Colonic mucosa (tissue), 4 donors: Measurements from ENCODE around the gene ATP10A. TPM values are rescaled to one million over a fixed set of nuclear protein-coding genes. Genes with fewer than 3 reads are reported as not detected.

Experiments
- DNase-seq: peaks from one replicate; pipeline ENCODE4 v3.0.0-alpha.2; 2020
- H3K27ac ChIP-seq: fragments of 200-600 bp; one replicate; pipeline ENCODE4 v1.8.0; 2021
- H3K27me3 ChIP-seq: fragments of 200-600 bp; one replicate; pipeline ENCODE4 v1.8.0; 2021
- H3K36me3 ChIP-seq: fragments of 200-600 bp; one replicate; pipeline ENCODE4 v1.8.0; 2021
- H3K4me1 ChIP-seq: fragments of 200-600 bp; one replicate; pipeline ENCODE4 v1.8.0; 2021; ENCODE audit warnings: mild to moderate bottlenecking
- H3K4me3 ChIP-seq: fragments of 200-600 bp; one replicate; pipeline ENCODE4 v1.8.0; 2021
- H3K9ac ChIP-seq, 2 donors: one replicate each; pipeline ENCODE4 v1.7.0; 2013; ENCODE audit warnings: control low read depth in 2 of 2, low read depth in 2 of 2, low read length in 2 of 2
- H3K9me3 ChIP-seq: fragments of 200-600 bp; one replicate; pipeline ENCODE4 v1.8.0; 2021
- CTCF ChIP-seq: fragments of 200-600 bp; IDR thresholded peaks from one replicate; pipeline ENCODE4 v1.8.0; 2022; ENCODE audit warnings: antibody characterized with exemption, mild to moderate bottlenecking
- intact Hi-C: fragments of 100-400 bp; cut with DNase I; formaldehyde crosslinking; loops from one replicate; pipeline ENCODE4 v1.14.1; 2022
- total RNA-seq, 2 donors: library from RNA; stranded (reverse); fragmentation: NEBNext Ultra II Directional in 1 of 2; extraction: Animal tissue kit (Norgen Biotek cat#: 25700) in 1 of 2; gene quantifications; one replicate each; pipeline ENCODE4 v1.2.1, GENCODE V29; 2021
- donor health status: healthy.
- donor health status: DM: no; HTN: no; CAD: no.
- donor health status: DM: no; HTN: no; CAD: no.

Gene ATP10A
- total RNA-seq, 2 donors from 2014 or later: 0.89 to 1.0 TPM

GRCh38 chr15:25661898-25662297 is 201.2 kb downstream of the ATP10A start:
- no peak for DNase-seq
- no peak for TF ChIP-seq CTCF
- H3K9ac ChIP-seq: no peak overlapping the region
- no peaks in the 10 kb centered on the region for H3K27me3 ChIP-seq
- no peaks in the 10 kb centered on the region for H3K36me3 ChIP-seq
- intact Hi-C loops: no loop called here
- H3K4me3 ChIP-seq: no peak overlapping the region
- H3K4me1 ChIP-seq: no peaks in the 10 kb centered on the region
- H3K9me3 ChIP-seq: no peaks in the 10 kb centered on the region
- H3K27ac ChIP-seq: no peak overlapping the region

DNA sequence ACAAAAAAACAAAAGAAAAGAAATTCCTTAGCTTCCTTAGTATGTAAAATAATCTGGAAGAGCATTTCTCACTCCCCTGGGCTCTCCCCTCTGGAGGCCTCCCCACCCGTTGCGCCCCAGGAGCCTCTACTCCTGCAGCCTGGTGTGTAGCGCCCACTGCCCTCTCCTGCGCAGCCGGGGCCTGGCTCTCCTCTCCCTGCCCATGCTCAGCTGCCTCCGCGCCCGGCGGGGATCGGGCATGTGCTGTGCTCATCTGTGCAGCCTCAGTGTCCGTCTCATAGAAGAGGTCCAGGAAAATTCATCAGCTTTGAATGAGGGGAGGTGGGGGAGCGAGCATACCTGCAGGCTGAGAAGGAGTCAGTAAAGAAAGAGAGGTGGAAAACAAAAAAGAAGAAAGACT is 203.9 kb downstream of the ATP10A start:
- Histone ChIP-seq H3K4me1 (no peaks in the 10 kb centered on the region), H3K36me3 (no peaks in the 10 kb centered on the region), H3K27ac (no peak overlapping the region), H3K9me3 (no peaks in the 10 kb centered on the region), H3K9ac (no peak overlapping the region), H3K27me3 (no peaks in the 10 kb centered on the region), H3K4me3 (no peak overlapping the region)
- intact Hi-C loops: no loop called here
- no peak for DNase-seq
- no peak for TF ChIP-seq CTCF

DNA sequence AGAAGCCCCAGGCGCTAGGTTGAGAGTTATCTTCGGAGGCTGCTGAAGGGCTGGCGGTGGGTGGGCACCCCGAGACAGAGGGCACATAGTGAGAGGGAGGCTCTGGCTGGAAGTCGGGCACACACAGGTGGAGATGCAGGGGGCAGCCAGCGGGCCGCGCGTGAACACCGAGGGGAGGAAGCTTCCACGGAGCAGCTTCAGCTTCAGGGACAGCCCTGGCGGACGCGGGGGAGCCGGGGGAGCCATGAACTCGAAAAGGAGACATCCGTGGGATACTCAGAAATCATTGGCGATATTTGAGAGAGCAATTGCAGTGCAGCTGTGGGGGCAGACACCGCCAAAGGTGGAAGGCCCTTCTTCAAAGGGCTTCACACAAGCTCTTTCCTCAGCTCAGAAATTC is 204.6 kb downstream of the ATP10A start:
- Histone ChIP-seq H3K4me3 (no peak overlapping the region), H3K27ac (no peak overlapping the region), H3K27me3 (no peaks in the 10 kb centered on the region), H3K9me3 (no peaks in the 10 kb centered on the region), H3K4me1 (no peaks in the 10 kb centered on the region), H3K9ac (no peak overlapping the region), H3K36me3 (no peaks in the 10 kb centered on the region)
- intact Hi-C loops: no loop called here
- DNase-seq: no peak
- TF ChIP-seq CTCF: no peak

GRCh38 chr15:25655207-25655948 is 207.7 kb downstream of the ATP10A start:
- Histone ChIP-seq H3K4me1 (no peaks in the 10 kb centered on the region), H3K27me3 (no peaks in the 10 kb centered on the region), H3K4me3 (no peak overlapping the region), H3K36me3 (no peaks in the 10 kb centered on the region), H3K9me3 (no peaks in the 10 kb centered on the region), H3K27ac (no peak overlapping the region), H3K9ac (no peak overlapping the region)
- DNase-seq: no peak
- TF ChIP-seq CTCF: no peak
- intact Hi-C loops: no loop called here

DNA sequence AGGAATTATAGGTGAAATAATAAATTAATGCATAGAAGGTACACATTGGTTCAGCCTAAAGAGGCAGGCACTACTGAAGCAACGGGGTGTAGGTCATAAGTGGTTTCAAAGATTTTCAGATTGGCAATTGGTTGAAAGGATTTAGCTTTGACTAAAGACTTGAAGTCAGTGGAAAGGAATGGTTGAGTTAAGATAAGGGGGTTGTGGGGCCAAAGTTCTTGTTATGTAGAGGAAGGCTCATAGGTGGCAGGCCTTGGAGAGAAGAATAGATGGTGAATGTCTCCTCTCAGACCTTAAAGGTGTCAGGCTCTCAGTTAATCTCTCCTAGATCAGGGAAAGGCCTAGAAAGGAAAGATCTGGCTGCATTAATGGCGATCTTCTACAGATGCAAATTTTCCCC is 209.8 kb downstream of the ATP10A start:
- Histone ChIP-seq H3K4me3 (no peak overlapping the region), H3K9me3 (no peaks in the 10 kb centered on the region), H3K9ac (no peak overlapping the region), H3K27ac (no peak overlapping the region), H3K36me3 (no peaks in the 10 kb centered on the region), H3K27me3 (no peaks in the 10 kb centered on the region), H3K4me1 (no peaks in the 10 kb centered on the region)
- no peak for TF ChIP-seq CTCF
- intact Hi-C loops: no loop called here
- no peak for DNase-seq
